ENCODE results near the gene CACNG8. TPM values are rescaled to one million over a fixed set of nuclear protein-coding genes. Genes with fewer than 3 reads are reported as not detected.
"Not testable (repeated sequence)": the region's sequence is repeated elsewhere in the genome, so short reads cannot be mapped to it uniquely, and the experiment has no call there.

Gene CACNG8
- total RNA-seq, 1 experiment from 2014 or later: 0.72 TPM

- DNase-seq (ENCODE audit: low spot score): peak; percentile 96
Observed at GRCh38 chr19:54035215-54036178, 72.8 kb downstream of the CACNG8 start.

GRCh38 chr19:54036542-54036941 is 73.8 kb downstream of the CACNG8 start:
- not testable (repeated sequence) for DNase-seq (ENCODE audit: low spot score)

Other genes starting within 250 kb of the CACNG8 start
- not detected in 2 replicates for gene NLRP12, start 138.6 kb upstream of the CACNG8 start, total RNA-seq (2014; rRNA removed; shearing (Covaris generic))
- gene MYADM, start 95.1 kb upstream of the CACNG8 start, total RNA-seq (2014; rRNA removed; shearing (Covaris generic)): 34.9 and 49.7 TPM in 2 replicates
- gene PRKCG, start 80.7 kb upstream of the CACNG8 start, total RNA-seq (2014; rRNA removed; shearing (Covaris generic)): 2.2 TPM in 1 of 2 replicates, not detected in the other
- gene CACNG7, start 53.7 kb upstream of the CACNG8 start, total RNA-seq (2014; rRNA removed; shearing (Covaris generic)): 0.07 TPM in 1 of 2 replicates, not detected in the other
- 6.3 and 7.5 TPM in 2 replicates for gene CACNG6, start 28.7 kb downstream of the CACNG8 start, total RNA-seq (2014; rRNA removed; shearing (Covaris generic))
- not detected in 2 replicates for gene VSTM1, start 101.0 kb downstream of the CACNG8 start, total RNA-seq (2014; rRNA removed; shearing (Covaris generic))
- not detected in 2 replicates for gene TARM1, start 118.4 kb downstream of the CACNG8 start, total RNA-seq (2014; rRNA removed; shearing (Covaris generic))
- 0.41 TPM in 1 of 2 replicates, not detected in the other for gene OSCAR, start 137.9 kb downstream of the CACNG8 start, total RNA-seq (2014; rRNA removed; shearing (Covaris generic))
- 79.7 and 156 TPM in 2 replicates for gene NDUFA3, start 139.9 kb downstream of the CACNG8 start, total RNA-seq (2014; rRNA removed; shearing (Covaris generic))
- gene TFPT, start 152.7 kb downstream of the CACNG8 start, total RNA-seq (2014; rRNA removed; shearing (Covaris generic)): 49.9 and 53.8 TPM in 2 replicates
- gene PRPF31, start 152.8 kb downstream of the CACNG8 start, total RNA-seq (2014; rRNA removed; shearing (Covaris generic)): 135 and 162 TPM in 2 replicates
- 21.1 and 25.5 TPM in 2 replicates for gene CNOT3, start 174.8 kb downstream of the CACNG8 start, total RNA-seq (2014; rRNA removed; shearing (Covaris generic))
- gene LENG1, start 196.8 kb downstream of the CACNG8 start, total RNA-seq (2014; rRNA removed; shearing (Covaris generic)): 18.7 and 21.1 TPM in 2 replicates
- not detected in 2 replicates for gene TMC4, start 210.2 kb downstream of the CACNG8 start, total RNA-seq (2014; rRNA removed; shearing (Covaris generic))
- gene MBOAT7, start 226.6 kb downstream of the CACNG8 start, total RNA-seq (2014; rRNA removed; shearing (Covaris generic)): 405 and 408 TPM in 2 replicates
- 222 and 277 TPM in 2 replicates for gene TSEN34, start 228.4 kb downstream of the CACNG8 start, total RNA-seq (2014; rRNA removed; shearing (Covaris generic))
- 1,527 and 1,817 TPM in 2 replicates for gene RPS9, start 237.9 kb downstream of the CACNG8 start, total RNA-seq (2014; rRNA removed; shearing (Covaris generic))

Data from A172 (cell line).